SU-DHL-6 (cell line): ENCODE data around the gene RBFOX2.
"Not testable (repeated sequence)": the region's sequence is repeated elsewhere in the genome, so short reads cannot be mapped to it uniquely, and the experiment has no call there.

Experiments used
- H2AFZ ChIP-seq: fragments of 200-600 bp; sonication (generic); 2 replicates; pipeline ENCODE4 v1.6.1; 2014; ENCODE audit warnings: low read depth, mild to moderate bottlenecking, moderate library complexity, mixed read lengths, antibody characterized with exemption, low read length; ENCODE audit not compliant: severe bottlenecking
- H3F3A ChIP-seq: fragments of 200-600 bp; shearing (Covaris generic); 2 replicates; pipeline ENCODE4 v1.6.0; 2016; ENCODE audit warnings: antibody characterized with exemption, mild to moderate bottlenecking; ENCODE audit not compliant: insufficient read depth
- H3K27ac ChIP-seq: fragments of 200-600 bp; sonication (generic); 2 replicates; pipeline ENCODE4 v1.5.1; 2016; ENCODE audit warnings: low read depth, mild to moderate bottlenecking, low read length, moderate library complexity, mixed read lengths
- H3K27me3 ChIP-seq: fragments of 200-600 bp; sonication (generic), shearing (Covaris generic); 2 replicates; pipeline ENCODE4 v1.6.0; 2014; ENCODE audit warnings: mild to moderate bottlenecking, low read length
- H3K36me3 ChIP-seq: fragments of 200-600 bp; sonication (generic); 2 replicates; pipeline ENCODE4 v1.6.1; 2014; ENCODE audit warnings: mild to moderate bottlenecking, low read length, mixed read lengths
- H3K4me2 ChIP-seq: fragments of 300-600, 200-600 bp; shearing (Covaris generic), sonication (generic); 2 replicates; pipeline ENCODE4 v1.6.0; 2014; ENCODE audit warnings: low read length, low read depth, mild to moderate bottlenecking; ENCODE audit not compliant: poor library complexity, severe bottlenecking
- H3K4me3 ChIP-seq: fragments of 200-600 bp; sonication (generic); 2 replicates; pipeline ENCODE4 v1.5.1; 2014; ENCODE audit warnings: antibody characterized with exemption, low read length, mild to moderate bottlenecking, mixed read lengths; ENCODE audit not compliant: insufficient read depth, poor library complexity, severe bottlenecking
- H3K79me2 ChIP-seq: fragments of 200-600 bp; sonication (generic); 2 replicates; pipeline ENCODE4 v1.6.1; 2014; ENCODE audit warnings: mild to moderate bottlenecking, low read length, moderate library complexity; ENCODE audit not compliant: insufficient read depth
- H3K9ac ChIP-seq: fragments of 200-600 bp; sonication (generic); 2 replicates; pipeline ENCODE4 v1.7.0; 2014; ENCODE audit warnings: mild to moderate bottlenecking, low read length
- H3K9me2 ChIP-seq: fragments of 200-600 bp; sonication (generic); replicated peaks from 2 replicates; pipeline ENCODE4 v1.6.1; 2014; ENCODE audit warnings: low read length; ENCODE audit not compliant: insufficient read depth
- H3K9me3 ChIP-seq: fragments of 200-600 bp; sonication (generic); 2 replicates; pipeline ENCODE4 v1.6.1; 2014; ENCODE audit warnings: low read length, mixed read lengths; ENCODE audit not compliant: insufficient read depth
- H4K20me1 ChIP-seq: fragments of 200-600 bp; sonication (generic); 2 replicates; pipeline ENCODE4 v1.6.1; 2014; ENCODE audit warnings: low read depth, mild to moderate bottlenecking, antibody characterized with exemption, low read length, moderate library complexity, mixed read lengths
- EZH2phosphoT487 ChIP-seq: fragments of 200-600 bp; sonication (generic), shearing (Covaris generic); conservative IDR thresholded peaks from 2 replicates; pipeline ENCODE4 v1.6.1; 2018; ENCODE audit warnings: mild to moderate bottlenecking, antibody characterized with exemption, low read length, moderate library complexity, mixed read lengths
- TF ChIP-seq, protein P1 (sequence below): fragments of 200-600 bp; sonication (generic); IDR thresholded peaks from one replicate; pipeline ENCODE4 v1.5.1; 2017; ENCODE audit warnings: antibody characterized with exemption, mild to moderate bottlenecking, low read length, moderate library complexity; ENCODE audit not compliant: insufficient read depth, poor library complexity, severe bottlenecking

The RBFOX2 gene

DNA sequence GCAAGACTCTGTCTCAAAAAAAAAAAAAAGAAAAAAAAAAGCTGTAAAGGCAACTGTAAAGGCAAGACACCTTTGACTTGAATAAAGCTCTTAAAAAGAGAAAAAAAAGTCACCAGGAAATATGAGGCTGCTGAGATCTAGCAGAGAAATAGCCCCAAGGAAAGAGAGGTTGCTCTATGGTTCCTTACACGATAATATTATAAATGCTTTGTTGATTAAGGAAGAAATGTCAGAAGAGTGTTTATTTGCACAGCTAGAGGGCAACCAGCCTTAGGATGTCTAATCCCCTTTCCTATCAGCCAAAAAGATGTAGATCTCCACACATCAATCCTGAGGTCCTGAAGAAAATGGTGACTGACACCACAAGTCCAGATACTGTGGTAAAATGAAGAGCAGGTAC is 32.0 kb downstream of the RBFOX2 start:
- no peaks in the 10 kb centered on the region for H3K9me3 ChIP-seq
- no peaks in the 10 kb centered on the region for H3F3A ChIP-seq

DNA sequence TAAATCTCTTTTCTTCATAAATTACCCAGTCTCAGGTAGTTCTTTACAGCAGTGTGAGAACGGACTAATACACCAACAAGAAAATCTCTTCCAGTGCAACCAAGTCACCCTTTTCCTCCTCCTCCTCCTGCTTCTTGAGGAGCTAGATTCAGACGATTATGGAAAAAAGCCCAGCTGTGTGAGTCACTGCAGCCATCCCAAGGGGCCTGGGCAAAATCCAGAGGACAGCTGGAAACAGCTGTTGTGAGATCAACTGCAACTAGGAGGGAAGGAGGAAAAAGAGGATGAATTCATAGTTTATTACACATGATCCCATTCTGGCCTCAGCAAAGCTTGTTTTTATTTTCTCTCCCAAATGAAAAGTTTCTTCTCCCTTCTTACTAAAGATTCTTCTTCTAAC is 32.9 kb downstream of the RBFOX2 start:
- no peak overlapping the region for H3K4me3 ChIP-seq
- no peaks in the 10 kb centered on the region for H3F3A ChIP-seq
- H3K9ac ChIP-seq = no peak overlapping the region
- TF ChIP-seq, protein P1, sequence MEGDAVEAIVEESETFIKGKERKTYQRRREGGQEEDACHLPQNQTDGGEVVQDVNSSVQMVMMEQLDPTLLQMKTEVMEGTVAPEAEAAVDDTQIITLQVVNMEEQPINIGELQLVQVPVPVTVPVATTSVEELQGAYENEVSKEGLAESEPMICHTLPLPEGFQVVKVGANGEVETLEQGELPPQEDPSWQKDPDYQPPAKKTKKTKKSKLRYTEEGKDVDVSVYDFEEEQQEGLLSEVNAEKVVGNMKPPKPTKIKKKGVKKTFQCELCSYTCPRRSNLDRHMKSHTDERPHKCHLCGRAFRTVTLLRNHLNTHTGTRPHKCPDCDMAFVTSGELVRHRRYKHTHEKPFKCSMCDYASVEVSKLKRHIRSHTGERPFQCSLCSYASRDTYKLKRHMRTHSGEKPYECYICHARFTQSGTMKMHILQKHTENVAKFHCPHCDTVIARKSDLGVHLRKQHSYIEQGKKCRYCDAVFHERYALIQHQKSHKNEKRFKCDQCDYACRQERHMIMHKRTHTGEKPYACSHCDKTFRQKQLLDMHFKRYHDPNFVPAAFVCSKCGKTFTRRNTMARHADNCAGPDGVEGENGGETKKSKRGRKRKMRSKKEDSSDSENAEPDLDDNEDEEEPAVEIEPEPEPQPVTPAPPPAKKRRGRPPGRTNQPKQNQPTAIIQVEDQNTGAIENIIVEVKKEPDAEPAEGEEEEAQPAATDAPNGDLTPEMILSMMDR = no peak
- TF ChIP-seq EZH2phosphoT487 = no peak
- H2AFZ ChIP-seq = no peak overlapping the region
- no peaks in the 10 kb centered on the region for H3K79me2 ChIP-seq
- H4K20me1 ChIP-seq = no peaks in the 10 kb centered on the region
- H3K27me3 ChIP-seq = no peaks in the 10 kb centered on the region
- H3K4me2 ChIP-seq = no peak overlapping the region
- no peak overlapping the region for H3K27ac ChIP-seq
- no peaks in the 10 kb centered on the region for H3K9me2 ChIP-seq
- no peaks in the 10 kb centered on the region for H3K36me3 ChIP-seq
- H3K9me3 ChIP-seq = no peaks in the 10 kb centered on the region

More for the DNA sequence above, 32.0 kb downstream of the RBFOX2 start:
- no peaks in the 10 kb centered on the region for H4K20me1 ChIP-seq
- TF ChIP-seq, protein P1 = no peak
- TF ChIP-seq EZH2phosphoT487 = no peak
- H3K9me2 ChIP-seq = no peaks in the 10 kb centered on the region
- no peak overlapping the region for H3K27ac ChIP-seq
- no peak overlapping the region for H3K4me2 ChIP-seq
- H3K4me3 ChIP-seq = no peak overlapping the region
- no peaks in the 10 kb centered on the region for H3K79me2 ChIP-seq
- H3K36me3 ChIP-seq = no peaks in the 10 kb centered on the region
- no peak overlapping the region for H3K9ac ChIP-seq
- no peaks in the 10 kb centered on the region for H3K27me3 ChIP-seq
- H2AFZ ChIP-seq = no peak overlapping the region

DNA sequence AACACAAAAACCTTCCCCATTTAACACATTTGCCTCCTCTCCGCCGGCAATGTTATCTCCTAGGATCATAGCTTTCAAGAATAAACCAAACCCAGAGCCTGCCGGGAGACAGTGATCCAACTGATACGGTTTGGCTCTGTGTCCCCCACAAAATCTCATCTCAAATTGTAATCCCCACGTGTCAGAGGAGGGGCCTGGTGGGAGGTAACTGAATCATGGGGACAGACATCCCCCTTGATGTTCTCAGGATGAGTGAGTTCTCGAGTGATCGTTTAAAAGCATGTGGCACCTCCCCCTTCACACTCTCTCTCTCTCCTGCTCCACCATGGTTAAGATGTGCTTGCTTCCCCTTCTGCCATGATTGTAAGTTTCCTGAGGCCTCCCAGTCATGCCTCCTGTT is 33.3 kb downstream of the RBFOX2 start:
- TF ChIP-seq, protein P1 = no peak
- no peak for TF ChIP-seq EZH2phosphoT487
- no peaks in the 10 kb centered on the region for H3K27me3 ChIP-seq
- no peak overlapping the region for H3K4me3 ChIP-seq
- no peaks in the 10 kb centered on the region for H3F3A ChIP-seq
- no peaks in the 10 kb centered on the region for H3K9me3 ChIP-seq
- H3K4me2 ChIP-seq = no peak overlapping the region
- no peaks in the 10 kb centered on the region for H4K20me1 ChIP-seq
- H3K27ac ChIP-seq = no peak overlapping the region
- no peak overlapping the region for H3K9ac ChIP-seq
- H2AFZ ChIP-seq = no peak overlapping the region
- no peaks in the 10 kb centered on the region for H3K9me2 ChIP-seq
- no peaks in the 10 kb centered on the region for H3K79me2 ChIP-seq
- H3K36me3 ChIP-seq = no peaks in the 10 kb centered on the region

DNA sequence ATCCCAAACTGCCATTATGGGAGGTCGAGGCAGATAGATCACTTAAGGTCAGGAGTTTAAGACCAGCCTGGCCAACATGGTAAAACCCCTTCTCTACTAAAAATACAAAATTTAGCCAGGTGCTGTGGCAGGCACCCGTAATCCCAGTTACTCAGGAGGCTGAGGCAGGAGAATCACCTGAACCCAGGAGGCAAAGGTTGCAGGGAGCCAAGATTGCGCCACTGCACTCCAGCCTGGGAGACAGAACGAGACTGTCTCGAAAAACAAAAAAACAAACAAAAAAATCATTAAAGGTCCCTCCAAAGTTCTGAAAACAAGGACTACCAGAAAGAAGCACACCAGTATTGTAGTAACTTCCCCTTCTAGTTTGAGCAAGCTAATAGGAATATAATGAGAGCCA is 34.9 kb downstream of the RBFOX2 start:
- not testable (repeated sequence) for H3K4me2 ChIP-seq, H3K36me3 ChIP-seq, H3K9ac ChIP-seq, H3K4me3 ChIP-seq, H2AFZ ChIP-seq, H3K9me2 ChIP-seq, H3K27ac ChIP-seq, H3K9me3 ChIP-seq, H3F3A ChIP-seq, H4K20me1 ChIP-seq, H3K27me3 ChIP-seq, H3K79me2 ChIP-seq
